H1 (cell line): ENCODE data around the gene S100A4. TPM values are rescaled to one million over a fixed set of nuclear protein-coding genes. Genes with fewer than 3 reads are reported as not detected.

Experiments
- NANOG ChIP-seq: IDR thresholded peaks from 2 replicates; pipeline ENCODE4 v1.6.1; 2011; ENCODE audit warnings: low read length, low read depth, mild to moderate bottlenecking, inconsistent platforms; ENCODE audit not compliant: insufficient read depth, poor library complexity, severe bottlenecking
- ZNF274 ChIP-seq: IDR thresholded peaks from 2 replicates; pipeline ENCODE4 v1.7.0; 2012; ENCODE audit warnings: low read length, borderline replicate concordance; ENCODE audit errors: extremely low read depth
- polyA plus RNA-seq, 7 experiments: library from polyadenylated mRNA; depleted of rRNA in 3 of 7; stranded (reverse) in 5 of 7; unstranded in 2 of 7; fragments of >200 nt in 5 of 7; fragments of 200-250 nt in 2 of 7; gene quantifications; 1 replicate in 5 of 7; 2 replicates in 1 of 7; 4 replicates in 1 of 7; pipeline versions ENCODE4 v1.2.1 to v1.2.3, GENCODE V29; 2011 to 2013; ENCODE audit warnings: missing spikeins in 2 of 7, mixed read lengths in 2 of 7
- total RNA-seq: library from RNA; stranded (reverse); fragmentation: NEBNext Ultra II Directional; extraction: Animal tissue kit (Norgen Biotek cat#: 25700); gene quantifications from 2 replicates; pipeline ENCODE4 v1.2.1, GENCODE V29; 2021

The S100A4 gene
- total and polyA plus RNA-seq, 2 of the 8 experiments (the other 6 are each of a cell fraction or from before 2014, with no cell fraction given), result 36.3 to 85.4 TPM

DNA sequence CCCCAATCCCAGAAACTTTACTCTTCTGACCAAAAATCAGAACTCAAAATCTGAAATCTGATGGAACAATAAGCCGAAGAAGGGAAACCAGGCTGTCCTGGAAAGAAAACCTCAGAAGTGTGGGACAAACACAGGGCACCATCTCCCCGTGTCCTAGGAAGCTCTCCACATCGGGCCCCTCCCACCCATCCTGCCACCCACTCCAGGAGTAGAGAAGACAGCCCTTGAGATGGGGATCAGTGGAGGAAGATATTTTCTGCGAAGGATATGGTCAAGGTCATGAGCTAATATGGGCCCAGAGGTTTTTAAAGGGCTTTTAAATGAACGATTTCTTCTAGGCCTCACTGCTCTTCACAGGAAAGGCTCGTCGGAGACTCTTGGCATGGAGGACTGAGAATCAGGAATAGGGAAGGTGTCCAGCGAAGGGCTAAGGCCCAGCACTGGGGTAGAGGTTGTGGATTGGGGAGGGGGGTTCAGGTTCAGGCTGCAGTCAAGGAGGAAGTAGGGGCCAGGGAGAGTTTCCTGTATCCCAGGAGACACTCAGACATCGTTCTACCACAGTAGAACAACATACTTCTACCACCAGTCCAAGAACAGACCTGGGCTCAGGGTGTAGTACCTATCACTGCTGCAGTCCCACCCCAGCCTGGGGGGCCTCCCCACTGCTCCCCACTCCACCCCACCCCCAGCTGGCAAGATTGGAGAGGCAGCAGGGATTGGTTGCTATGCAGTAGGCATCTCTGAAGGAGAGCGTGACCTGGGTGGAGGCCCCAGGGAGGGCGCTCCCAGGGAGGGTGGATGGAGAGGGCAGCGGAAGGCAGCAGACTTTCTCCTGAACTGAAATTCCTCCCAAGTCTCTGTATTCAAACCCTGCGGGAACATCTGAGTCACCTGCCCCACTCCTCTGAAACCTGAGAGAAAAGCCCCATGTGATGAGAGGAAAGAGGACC is 3.7 kb downstream of the S100A4 start (continued):
- no peak for TF ChIP-seq NANOG
- TF ChIP-seq ZNF274, result no peak
- TF ChIP-seq, all 59 proteins: peak for 0
